Heart right ventricle (tissue), 16 donors: ENCODE data around the gene UNC119B. TPM values are rescaled to one million over a fixed set of nuclear protein-coding genes. Genes with fewer than 3 reads are reported as not detected.
A peak's percentile ranks its signal among the peaks of the same experiment; 100 is the strongest.

Source experiments
- ATAC-seq, 8 donors: fragments of 200-7000 bp; cut with Tn5 transposase; one replicate each; pipeline ENCODE4 v1.9.1; 2020; ENCODE audit warnings: mild to moderate bottlenecking in 8 of 8, moderate library complexity in 8 of 8, moderate number of reproducible peaks in 1 of 8
- DNase-seq, 2 donors: peaks; one replicate each; pipeline ENCODE4 v3.0.0-alpha.2; 2020
- H3K27ac ChIP-seq, 10 donors: fragments of 200-600 bp; sonication (generic) in 2 of 10; one replicate each; pipeline versions ENCODE4 v1.5.0 to v1.8.0; 2020 to 2022; ENCODE audit warnings: mild to moderate bottlenecking in 3 of 10
- H3K27me3 ChIP-seq, 7 donors: fragments of 200-600 bp; one replicate each; pipeline ENCODE4 v1.8.0; 2021 to 2022; ENCODE audit warnings: mild to moderate bottlenecking in 2 of 7
- H3K36me3 ChIP-seq, 9 donors: fragments of 200-600 bp; sonication (generic) in 1 of 9; one replicate each; pipeline versions ENCODE4 v1.5.0 to v1.8.0; 2020 to 2022; ENCODE audit warnings: mild to moderate bottlenecking in 2 of 9
- H3K4me1 ChIP-seq, 9 donors: fragments of 200-600 bp; sonication (generic) in 1 of 9; one replicate each; pipeline versions ENCODE4 v1.5.0 to v1.8.0; 2020 to 2022; ENCODE audit warnings: mild to moderate bottlenecking in 4 of 9
- H3K4me3 ChIP-seq, 10 donors: fragments of 200-600 bp; sonication (generic) in 2 of 10; one replicate each; pipeline versions ENCODE4 v1.5.0 to v1.8.0; 2020 to 2022; ENCODE audit warnings: mild to moderate bottlenecking in 7 of 10, moderate library complexity in 2 of 10
- H3K9me3 ChIP-seq, 11 donors: fragments of 200-600 bp in 10 of 11; sonication (generic) in 2 of 11; one replicate each; pipeline versions ENCODE4 v1.5.0 to v1.8.0; 2013 to 2022; ENCODE audit warnings: mild to moderate bottlenecking in 2 of 11, control low read depth in 1 of 11, moderate library complexity in 1 of 11
- WGBS, 2 donors: extraction: QIAGEN DNeasy Blood & Tissue Kit; methylation state at CpG; one replicate each; pipeline ENCODE4 v1.1.7; 2013; ENCODE audit warnings: inconsistent platforms in 1 of 2; 5-methylcytosine and 5-hydroxymethylcytosine counted together
- intact Hi-C, 10 donors: fragments of 100-400 bp; cut with DNase I; formaldehyde crosslinking; loops; one replicate each; pipeline versions ENCODE4 v1.11.1 to v1.14.2; 2022
- long read RNA-seq, 3 donors: library from polyadenylated mRNA; unstranded; transcript quantifications; one replicate each; pipeline ENCODE4 v2.0.0, GENCODE V29; 2020 to 2021
- polyA plus RNA-seq, 2 donors: library from polyadenylated mRNA; stranded (reverse); fragments of 200-250 nt; gene quantifications; one replicate each; pipeline ENCODE4 v1.2.3, GENCODE V29; 2013
- total RNA-seq, 10 donors: library from RNA; stranded (reverse); fragmentation: NEBNext Ultra II Directional in 3 of 10; extraction: Animal tissue kit (Norgen Biotek cat#: 25700) in 3 of 10; gene quantifications; one replicate each; pipeline versions ENCODE4 v1.2.1 to v1.2.4, GENCODE V29; 2021 to 2023
- TF ChIP-seq, protein P1 (sequence below), 9 donors: fragments of 200-600 bp; sonication (generic) in 2 of 9; IDR thresholded peaks; one replicate each; pipeline versions ENCODE4 v1.5.0 to v1.8.0; 2021 to 2022; ENCODE audit warnings: antibody characterized with exemption in 9 of 9, mild to moderate bottlenecking in 5 of 9, moderate library complexity in 1 of 9
- donor health status: Arrhythmogenic right ventricular cardiomyopathy.
- donor health status: ischemic (EF 13 %, LVEDD 7.1; RV severe dilation, severe dysfunction).
- donor health status: healthy with polysubstance abuse.
- donor health status: DM: no; HTN: yes; CAD: no.
- donor health status: DM: no; HTN: no; CAD: no.
- donor health status: ischemic (EF 25% LVEDD 6.9; RV normal size, moderate dysfunction).
- donor health status: ischemic (EF 25% LVEDD 5.7; RV mildly dilated, moderate dysfunction).
- donor health status: healthy.
- donor health status: DM: yes; HTN: yes; CAD: no.
- donor health status: Ischemic cardiomyopathy.
- donor health status: ischemic (EF 35%, LVEDD 5.7; RV mildly dilated, moderate dysfunction).
- donor health status: nonischemic (EF 11% LVEDD 7.7; RV severe dilation, severe dysfunction).
- donor health status: DM: yes; HTN: yes; CAD: no.
- donor health status: PGD.
- donor health status: ischemic (EF 29% LVEDD 5.4; RV normal size, mild dysfunction).
- donor health status: nonischemic (EF 23%, LVEDD 6.1; RV moderate dilation, normal function).

UNC119B gene
- total RNA-seq (10 to 100 TPM in 5 of 10 donors, 1 to 10 TPM in 5; 5.9 to 15.4 (median 9.6) TPM), polyA plus RNA-seq (1 to 10 TPM; 5.0 to 9.5 TPM)
- long read RNA-seq, donor 1, full-length matches to known transcripts, result 9 of 10 reads
- long read RNA-seq, donor 1, partial matches to known transcripts, result 0 of 10 reads
- long read RNA-seq, donor 1, other reads (novel, unspliced or antisense), result 1 of 10 reads
- long read RNA-seq, donor 2, full-length matches to known transcripts, result 7 of 9 reads
- long read RNA-seq, donor 2, partial matches to known transcripts, result 2 of 9 reads
- long read RNA-seq, donor 2, other reads (novel, unspliced or antisense), result 0 of 9 reads
- long read RNA-seq, donor 3, full-length matches to known transcripts, result 5 of 8 reads
- long read RNA-seq, donor 3, partial matches to known transcripts, result 2 of 8 reads
- long read RNA-seq, donor 3, other reads (novel, unspliced or antisense), result 1 of 8 reads

DNA sequence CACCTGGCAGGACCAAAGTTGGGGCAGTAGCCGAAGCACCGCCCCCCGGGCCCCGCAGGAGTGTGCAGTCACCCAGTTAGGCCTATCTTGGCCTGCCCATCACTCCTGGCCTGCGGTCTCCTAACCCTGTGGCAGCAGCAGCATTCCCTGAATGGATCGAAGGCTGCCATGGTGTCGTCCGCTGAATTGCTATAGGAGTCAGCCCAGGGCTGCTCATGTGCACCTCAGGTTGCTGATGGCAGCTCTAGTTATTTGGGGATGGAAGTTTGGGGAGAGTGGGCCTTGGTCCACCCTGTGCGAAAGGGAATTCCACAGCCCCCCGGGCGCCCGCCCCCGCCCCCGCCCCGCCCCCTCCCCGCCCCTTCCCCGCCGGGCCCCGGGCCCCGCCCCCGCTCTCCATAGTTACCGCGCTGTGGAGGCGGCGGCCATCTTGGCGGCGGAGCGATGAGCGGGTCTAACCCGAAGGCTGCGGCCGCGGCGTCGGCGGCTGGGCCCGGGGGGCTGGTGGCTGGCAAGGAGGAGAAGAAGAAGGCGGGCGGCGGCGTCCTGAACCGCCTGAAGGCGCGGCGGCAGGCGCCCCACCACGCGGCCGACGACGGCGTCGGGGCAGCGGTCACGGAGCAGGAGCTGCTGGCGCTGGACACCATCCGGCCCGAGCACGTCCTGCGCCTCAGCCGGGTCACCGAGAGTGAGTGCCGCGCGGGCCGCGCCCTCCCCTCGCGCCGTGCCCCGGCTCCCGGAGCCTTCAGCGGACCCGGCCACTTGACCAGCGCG, at the start of gene UNC119B:
TSS of gene UNC119B (plus strand) at position 428 of the 774 bp plus-strand sequence. CDS start at position 445, 17 bp downstream.
- WGBS, 2 donors, result 0 to 1% methylated on average over 58 to 75 of the region's 76 CpGs
- no peaks in the 10 kb centered on the region for H3K27me3 ChIP-seq
- TF ChIP-seq, protein P1, sequence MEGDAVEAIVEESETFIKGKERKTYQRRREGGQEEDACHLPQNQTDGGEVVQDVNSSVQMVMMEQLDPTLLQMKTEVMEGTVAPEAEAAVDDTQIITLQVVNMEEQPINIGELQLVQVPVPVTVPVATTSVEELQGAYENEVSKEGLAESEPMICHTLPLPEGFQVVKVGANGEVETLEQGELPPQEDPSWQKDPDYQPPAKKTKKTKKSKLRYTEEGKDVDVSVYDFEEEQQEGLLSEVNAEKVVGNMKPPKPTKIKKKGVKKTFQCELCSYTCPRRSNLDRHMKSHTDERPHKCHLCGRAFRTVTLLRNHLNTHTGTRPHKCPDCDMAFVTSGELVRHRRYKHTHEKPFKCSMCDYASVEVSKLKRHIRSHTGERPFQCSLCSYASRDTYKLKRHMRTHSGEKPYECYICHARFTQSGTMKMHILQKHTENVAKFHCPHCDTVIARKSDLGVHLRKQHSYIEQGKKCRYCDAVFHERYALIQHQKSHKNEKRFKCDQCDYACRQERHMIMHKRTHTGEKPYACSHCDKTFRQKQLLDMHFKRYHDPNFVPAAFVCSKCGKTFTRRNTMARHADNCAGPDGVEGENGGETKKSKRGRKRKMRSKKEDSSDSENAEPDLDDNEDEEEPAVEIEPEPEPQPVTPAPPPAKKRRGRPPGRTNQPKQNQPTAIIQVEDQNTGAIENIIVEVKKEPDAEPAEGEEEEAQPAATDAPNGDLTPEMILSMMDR (IDR thresholded peaks at IDR 0.05), result no peak
- H3K4me1 ChIP-seq, result peaks cover 9 to 43% (median 31%) of the 10 kb centered on the region in 9 donors
- intact Hi-C loops, result loop anchor here in 6 of 10 donors (2.0 to 10.0 kb wide), 9 partner anchors 23 to 265 kb away; partner anchors contain the start of genes POP5 (in 2 of the 6), DYNLL1 (in 1 of the 6), HNF1A (in 1 of the 6) and MLEC (in 1 of the 6)
- H3K4me3 ChIP-seq, result peak within 1 kb of the TSS; percentile 50 to 96 (median 88)
- H3K36me3 ChIP-seq, result peaks cover 0 to 24% (median 14%) of the 10 kb centered on the region in 9 donors
- DNase-seq (peak; percentile 72 to 79), ATAC-seq (peak; percentile 85 to 95 (median 92))
- no peaks in the 10 kb centered on the region for H3K9me3 ChIP-seq
- H3K27ac ChIP-seq, result peak within 1 kb of the TSS; percentile 75 to 96 (median 92)

DNA sequence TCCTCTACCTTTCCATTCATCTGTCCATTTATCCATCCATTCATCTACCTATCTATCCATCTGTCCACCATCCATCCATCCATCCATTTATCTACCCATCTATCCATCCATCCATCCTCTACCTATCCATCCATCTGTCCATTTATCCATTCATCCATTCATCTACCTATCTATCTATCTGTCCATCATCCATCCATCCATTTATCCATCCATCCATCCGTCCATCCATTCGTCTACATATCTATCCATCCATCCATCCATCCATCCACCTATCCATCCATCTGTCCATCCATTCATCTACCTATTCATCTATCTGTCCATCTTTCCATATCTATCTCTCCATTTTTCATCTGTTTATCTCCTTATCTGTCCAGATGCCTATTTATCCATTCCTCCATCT, 48.8 kb upstream of the UNC119B start:
- DNase-seq (no peak), ATAC-seq (no peak)
- TF ChIP-seq, protein P1 (IDR thresholded peaks at IDR 0.05), result no peak
- peaks cover 0 to 46% (median 0%) of the 10 kb centered on the region in 9 donors for H3K36me3 ChIP-seq
- H3K9me3 ChIP-seq, result no peaks in the 10 kb centered on the region
- no peaks in the 10 kb centered on the region for H3K27me3 ChIP-seq
- H3K27ac ChIP-seq, result no peak overlapping the region
- intact Hi-C loops, result no loop called here
- WGBS, 2 donors, result 76 to 100% methylated on average over 2 of the region's 2 CpGs
- H3K4me3 ChIP-seq, result no peak overlapping the region
- peaks cover 0 to 16% (median 7%) of the 10 kb centered on the region in 9 donors for H3K4me1 ChIP-seq

DNA sequence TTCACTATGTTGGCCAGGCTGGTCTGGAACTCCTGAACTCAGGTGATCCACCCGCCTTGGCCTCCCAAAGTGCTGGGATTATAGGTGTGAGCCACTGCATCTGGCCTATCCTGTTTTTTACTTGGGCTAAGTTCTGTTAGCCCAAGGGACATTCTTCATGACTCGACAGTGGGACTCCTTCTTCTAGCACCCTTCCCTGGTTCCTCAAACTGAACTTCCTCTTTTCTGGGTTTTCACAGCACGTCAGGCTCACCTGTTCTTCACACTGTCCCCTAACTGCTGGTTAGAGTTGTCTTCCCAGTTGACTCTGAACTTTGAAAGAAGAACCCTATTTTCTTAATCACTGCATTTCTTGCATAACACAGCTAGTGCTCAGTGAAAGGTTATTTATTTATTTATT, 47.4 kb upstream of the UNC119B start:
- Histone ChIP-seq H3K4me1 (peaks cover 0 to 16% (median 7%) of the 10 kb centered on the region in 9 donors), H3K9me3 (no peaks in the 10 kb centered on the region), H3K36me3 (peaks cover 0 to 39% (median 0%) of the 10 kb centered on the region in 9 donors), H3K27me3 (no peaks in the 10 kb centered on the region), H3K4me3 (no peak overlapping the region), H3K27ac (no peak overlapping the region)
- ATAC-seq (no peak), DNase-seq (no peak)
- TF ChIP-seq, protein P1 (IDR thresholded peaks at IDR 0.05), result no peak
- intact Hi-C loops, result no loop called here
- 89 to 92% methylated on average over 3 of the region's 3 CpGs for WGBS, 2 donors

DNA sequence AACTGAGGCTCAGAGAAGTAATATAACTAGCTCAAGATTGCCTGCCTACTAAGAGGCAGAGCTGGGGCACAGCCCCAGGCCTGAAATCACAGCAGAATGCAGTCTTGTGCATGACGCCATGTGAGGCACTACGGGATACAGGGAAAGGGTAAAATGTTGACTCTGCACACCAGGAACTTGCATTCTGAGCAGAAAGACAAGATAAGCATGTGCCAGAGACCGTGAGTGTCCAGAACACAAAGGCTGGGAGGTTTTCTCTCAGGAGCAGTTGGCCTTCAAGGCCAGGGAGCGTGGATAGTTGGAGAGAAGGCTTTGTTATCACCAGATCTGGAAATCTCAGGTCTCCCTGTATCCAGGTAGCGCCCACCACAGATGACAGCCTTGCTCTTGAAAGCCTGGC, 46.5 kb upstream of the UNC119B start:
- intact Hi-C loops, result no loop called here
- H3K4me1 ChIP-seq, result peaks cover 0 to 12% (median 4%) of the 10 kb centered on the region in 9 donors
- TF ChIP-seq, protein P1 (IDR thresholded peaks at IDR 0.05), result no peak
- H3K27me3 ChIP-seq, result no peaks in the 10 kb centered on the region
- H3K4me3 ChIP-seq, result no peak overlapping the region
- peaks cover 0 to 39% (median 0%) of the 10 kb centered on the region in 9 donors for H3K36me3 ChIP-seq
- no peaks in the 10 kb centered on the region for H3K9me3 ChIP-seq
- ATAC-seq, result no peak
- WGBS, 2 donors, result 76 to 79% methylated on average over 5 of the region's 5 CpGs
- H3K27ac ChIP-seq, result no peak overlapping the region
- no peak for DNase-seq
